Measurements from ENCODE around the gene SFMBT2.

The SFMBT2 gene

GRCh38 chr10:7181420-7181819 is 229.4 kb downstream of the SFMBT2 start:
- DNase-seq (ENCODE audit: insufficient read length) (no peak), FAIRE-seq (no peak)
- TF ChIP-seq POLR2A (IDR thresholded peaks at IDR 0.05; ENCODE audit: low read depth, low read length) (no peak), POLR2AphosphoS5 (IDR thresholded peaks at IDR 0.05; ENCODE audit: low read depth, low read length) (no peak), TAF1 (IDR thresholded peaks at IDR 0.05; ENCODE audit: borderline replicate concordance, low read depth, low read length) (no peak)

DNA sequence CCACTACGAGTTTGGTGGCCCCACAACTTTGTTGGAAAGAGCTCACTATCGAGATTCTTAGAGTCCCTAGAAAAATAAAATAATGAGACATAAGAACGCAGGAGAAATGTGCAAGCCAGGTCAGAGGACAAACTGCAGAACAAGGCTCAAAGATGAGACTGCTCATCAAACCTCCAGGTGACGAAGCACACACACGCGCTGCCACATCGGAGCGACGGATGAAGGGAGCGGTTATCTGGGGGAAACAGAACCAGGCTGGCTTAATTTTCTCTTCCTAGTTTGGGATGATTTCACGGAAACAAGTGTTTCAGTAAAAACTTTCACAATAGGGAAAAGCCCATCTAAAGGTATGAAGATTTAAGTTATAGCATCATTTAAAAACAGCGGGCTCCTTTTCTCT is 231.3 kb downstream of the SFMBT2 start:
- FAIRE-seq (no peak), DNase-seq (ENCODE audit: insufficient read length) (no peak)
- TF ChIP-seq TAF1 (IDR thresholded peaks at IDR 0.05; ENCODE audit: borderline replicate concordance, low read depth, low read length) (no peak), POLR2A (IDR thresholded peaks at IDR 0.05; ENCODE audit: low read depth, low read length) (no peak), POLR2AphosphoS5 (IDR thresholded peaks at IDR 0.05; ENCODE audit: low read depth, low read length) (no peak)

- TF ChIP-seq POLR2AphosphoS5 (IDR thresholded peaks at IDR 0.05; ENCODE audit: low read depth, low read length) (no peak), POLR2A (IDR thresholded peaks at IDR 0.05; ENCODE audit: low read depth, low read length) (no peak), TAF1 (IDR thresholded peaks at IDR 0.05; ENCODE audit: borderline replicate concordance, low read depth, low read length) (no peak)
- DNase-seq (ENCODE audit: insufficient read length) (no peak), FAIRE-seq (no peak)
Measured at GRCh38 chr10:7173948-7174347, 236.9 kb downstream of the SFMBT2 start.

DNA sequence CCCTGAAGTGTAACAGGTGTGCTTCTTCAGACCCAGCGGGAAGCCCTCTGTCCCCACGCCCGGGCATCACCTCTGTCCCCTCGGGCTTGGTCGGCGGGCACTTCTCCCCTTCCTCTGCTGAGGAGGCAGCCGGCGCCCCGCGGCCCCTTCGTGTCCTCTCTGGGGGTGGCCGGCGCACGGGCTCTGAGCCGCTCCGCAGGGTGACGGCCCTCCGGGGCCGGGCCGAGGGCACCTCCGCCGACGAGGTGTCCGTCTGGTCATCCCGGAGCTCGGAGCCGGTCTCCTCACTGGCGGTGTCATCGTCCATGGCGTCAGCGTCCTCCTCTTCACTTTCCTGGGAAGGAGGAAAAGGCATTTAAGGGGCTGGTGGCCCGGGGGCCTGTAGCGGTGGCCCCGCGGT is 239.0 kb downstream of the SFMBT2 start:
- TF ChIP-seq TAF1 (IDR thresholded peaks at IDR 0.05; ENCODE audit: borderline replicate concordance, low read depth, low read length): no peak
- TF ChIP-seq POLR2AphosphoS5 (IDR thresholded peaks at IDR 0.05; ENCODE audit: low read depth, low read length): no peak
- TF ChIP-seq POLR2A (IDR thresholded peaks at IDR 0.05; ENCODE audit: low read depth, low read length): no peak
- DNase-seq (ENCODE audit: insufficient read length) (no peak), FAIRE-seq (no peak)

DNA sequence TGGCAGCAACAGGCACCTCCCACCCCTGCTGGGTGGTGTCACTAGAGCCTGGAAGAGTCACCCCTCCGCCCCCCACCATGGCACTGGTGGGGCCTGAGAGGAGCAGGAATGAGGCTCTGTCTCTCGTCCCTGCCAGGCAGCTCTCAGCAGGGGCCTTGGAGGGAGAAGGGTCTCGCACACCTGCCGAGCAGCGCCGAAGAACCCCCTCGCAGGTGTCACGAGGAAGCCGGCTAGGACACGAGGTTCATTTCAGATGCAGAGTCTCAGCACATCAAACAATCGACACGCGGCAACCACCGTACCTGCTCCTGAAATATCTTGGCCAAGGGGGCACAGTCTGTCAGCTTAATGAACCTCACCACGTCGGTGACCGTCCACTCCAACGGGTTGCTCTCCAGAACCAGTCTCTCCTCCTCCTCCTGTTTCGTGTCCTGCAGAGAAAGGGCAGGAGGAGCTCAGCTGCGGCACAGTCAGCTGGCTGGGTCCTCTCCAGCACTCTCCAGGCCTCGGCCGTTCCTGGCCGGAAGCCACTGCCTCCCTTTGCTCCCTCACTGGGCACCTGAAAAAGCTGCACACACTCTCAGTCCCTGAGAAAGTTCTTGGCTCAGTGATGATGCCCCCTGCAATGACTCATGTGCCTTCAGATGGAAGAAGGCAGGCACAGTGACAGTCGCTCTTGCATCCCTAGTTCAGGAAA is 240.1 kb downstream of the SFMBT2 start:
- no peak for DNase-seq (ENCODE audit: insufficient read length)
- TF ChIP-seq POLR2A (IDR thresholded peaks at IDR 0.05; ENCODE audit: low read depth, low read length) (no peak), POLR2AphosphoS5 (IDR thresholded peaks at IDR 0.05; ENCODE audit: low read depth, low read length) (no peak), TAF1 (IDR thresholded peaks at IDR 0.05; ENCODE audit: borderline replicate concordance, low read depth, low read length) (no peak)
- FAIRE-seq: no peak

- FAIRE-seq: no peak
- TF ChIP-seq POLR2AphosphoS5 (IDR thresholded peaks at IDR 0.05; ENCODE audit: low read depth, low read length) (no peak), TAF1 (IDR thresholded peaks at IDR 0.05; ENCODE audit: borderline replicate concordance, low read depth, low read length) (no peak), POLR2A (IDR thresholded peaks at IDR 0.05; ENCODE audit: low read depth, low read length) (no peak)
- no peak for DNase-seq (ENCODE audit: insufficient read length)
Measured at GRCh38 chr10:7168414-7168813, 242.4 kb downstream of the SFMBT2 start.

GRCh38 chr10:7165500-7166177 is 245.2 kb downstream of the SFMBT2 start:
- TF ChIP-seq POLR2AphosphoS5 (IDR thresholded peaks at IDR 0.05; ENCODE audit: low read depth, low read length) (no peak), POLR2A (IDR thresholded peaks at IDR 0.05; ENCODE audit: low read depth, low read length) (no peak), TAF1 (IDR thresholded peaks at IDR 0.05; ENCODE audit: borderline replicate concordance, low read depth, low read length) (no peak)
- DNase-seq (ENCODE audit: insufficient read length) (no peak), FAIRE-seq (no peak)

- FAIRE-seq (no peak), DNase-seq (ENCODE audit: insufficient read length) (no peak)
- TF ChIP-seq POLR2A (IDR thresholded peaks at IDR 0.05; ENCODE audit: low read depth, low read length): no peak
- TF ChIP-seq TAF1 (IDR thresholded peaks at IDR 0.05; ENCODE audit: borderline replicate concordance, low read depth, low read length): no peak
- TF ChIP-seq POLR2AphosphoS5 (IDR thresholded peaks at IDR 0.05; ENCODE audit: low read depth, low read length): no peak
Measured at GRCh38 chr10:7164955-7165354, 245.9 kb downstream of the SFMBT2 start.

DNA sequence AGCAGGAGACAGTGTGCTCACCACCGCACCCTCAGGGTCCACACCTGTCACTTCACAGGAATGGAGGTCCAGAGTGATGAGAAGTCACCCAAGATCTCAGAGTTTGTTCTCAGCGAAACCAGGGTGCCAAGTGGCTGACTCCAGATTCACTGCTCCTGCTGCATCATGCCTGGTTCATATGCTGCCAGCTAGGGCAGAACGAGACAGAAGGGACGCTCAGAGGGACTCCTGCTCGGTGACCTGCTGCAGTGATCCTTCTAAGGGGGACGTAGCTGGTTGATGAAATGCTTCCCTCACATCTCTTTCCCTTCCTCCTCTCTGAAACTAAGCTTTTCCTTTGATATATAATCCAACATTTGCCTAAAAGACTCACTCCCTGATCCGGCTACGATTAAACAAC is 248.5 kb downstream of the SFMBT2 start:
- TF ChIP-seq POLR2AphosphoS5 (IDR thresholded peaks at IDR 0.05; ENCODE audit: low read depth, low read length) (no peak), TAF1 (IDR thresholded peaks at IDR 0.05; ENCODE audit: borderline replicate concordance, low read depth, low read length) (no peak), POLR2A (IDR thresholded peaks at IDR 0.05; ENCODE audit: low read depth, low read length) (no peak)
- FAIRE-seq (no peak), DNase-seq (ENCODE audit: insufficient read length) (no peak)

- TF ChIP-seq POLR2AphosphoS5 (IDR thresholded peaks at IDR 0.05; ENCODE audit: low read depth, low read length) (no peak), POLR2A (IDR thresholded peaks at IDR 0.05; ENCODE audit: low read depth, low read length) (no peak), TAF1 (IDR thresholded peaks at IDR 0.05; ENCODE audit: borderline replicate concordance, low read depth, low read length) (no peak)
- DNase-seq (ENCODE audit: insufficient read length) (no peak), FAIRE-seq (no peak)
Measured at GRCh38 chr10:7161484-7162250, 249.2 kb downstream of the SFMBT2 start.

GRCh38 chr10:7159928-7160327 is 250.9 kb downstream of the SFMBT2 start:
- no peak for TF ChIP-seq POLR2A (IDR thresholded peaks at IDR 0.05; ENCODE audit: low read depth, low read length)
- TF ChIP-seq POLR2AphosphoS5 (IDR thresholded peaks at IDR 0.05; ENCODE audit: low read depth, low read length): no peak
- DNase-seq (ENCODE audit: insufficient read length) (no peak), FAIRE-seq (peak; percentile 44)

Measured in GM12892 (cell line).